ENCODE data around the gene SH2D3C. TPM values are rescaled to one million over a fixed set of nuclear protein-coding genes. Genes with fewer than 3 reads are reported as not detected.

SH2D3C gene
- polyA plus RNA-seq, 1 experiment: 0.04 TPM

DNA sequence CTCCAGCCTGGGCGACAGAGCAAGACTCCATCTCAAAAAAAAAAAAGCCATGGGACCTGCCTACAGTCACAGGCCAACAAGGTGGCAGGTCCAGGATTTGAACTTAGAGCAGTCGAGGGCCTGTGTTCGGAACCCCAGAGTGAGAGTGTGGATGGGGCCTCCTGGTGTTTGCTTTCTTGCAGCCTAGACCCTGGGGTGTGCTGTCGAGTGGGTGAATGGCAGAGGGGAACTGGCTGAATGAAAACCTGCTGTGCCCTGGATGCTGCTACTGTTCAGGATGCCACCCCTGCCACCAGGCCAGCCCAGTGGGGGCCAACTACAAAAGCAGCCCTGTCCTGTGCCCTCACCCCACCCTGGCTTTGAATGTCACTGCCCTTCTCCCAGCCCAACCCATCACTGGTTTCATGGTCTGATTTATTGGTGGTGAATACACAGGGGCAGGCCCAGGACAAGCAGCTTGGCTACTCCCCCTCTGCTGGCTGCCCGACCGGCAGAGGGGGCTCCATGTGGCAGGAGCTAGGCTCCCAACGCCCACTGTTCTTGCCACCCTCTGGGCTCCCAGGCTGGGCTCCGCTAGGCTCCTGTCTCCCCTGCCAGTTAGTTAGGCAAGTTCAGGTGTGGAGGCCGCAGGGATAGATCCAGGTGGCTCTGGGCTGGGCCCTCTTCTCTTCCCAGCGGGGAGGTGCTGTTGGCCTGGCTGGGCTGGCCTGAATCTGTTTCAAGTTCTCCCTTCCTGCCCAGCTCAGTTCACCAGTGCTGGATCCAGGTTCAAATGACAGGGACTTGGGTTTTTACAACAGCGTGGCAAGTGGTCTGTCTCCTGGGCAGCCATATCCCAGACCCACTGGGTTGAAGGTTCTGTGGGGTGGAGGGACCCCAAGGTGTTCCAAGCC is 36.4 kb upstream of the SH2D3C start:
- Histone ChIP-seq H3K4me3 (ENCODE audit: low read depth, low read length) (no peak overlapping the region), H3K27me3 (ENCODE audit: control insufficient read depth, insufficient read depth, low read length) (no peaks in the 10 kb centered on the region), H3K36me3 (ENCODE audit: control insufficient read depth, insufficient read depth, low read length) (peaks cover 54% of the 10 kb centered on the region)
- CTCF ChIA-PET: no interaction called here
- TF ChIP-seq CTCF (IDR thresholded peaks at IDR 0.05; ENCODE audit: insufficient read depth, low read depth, low read length): no peak
- no peak for DNase-seq (ENCODE audit: low read depth)
- POLR2A ChIA-PET: no interaction called here

DNA sequence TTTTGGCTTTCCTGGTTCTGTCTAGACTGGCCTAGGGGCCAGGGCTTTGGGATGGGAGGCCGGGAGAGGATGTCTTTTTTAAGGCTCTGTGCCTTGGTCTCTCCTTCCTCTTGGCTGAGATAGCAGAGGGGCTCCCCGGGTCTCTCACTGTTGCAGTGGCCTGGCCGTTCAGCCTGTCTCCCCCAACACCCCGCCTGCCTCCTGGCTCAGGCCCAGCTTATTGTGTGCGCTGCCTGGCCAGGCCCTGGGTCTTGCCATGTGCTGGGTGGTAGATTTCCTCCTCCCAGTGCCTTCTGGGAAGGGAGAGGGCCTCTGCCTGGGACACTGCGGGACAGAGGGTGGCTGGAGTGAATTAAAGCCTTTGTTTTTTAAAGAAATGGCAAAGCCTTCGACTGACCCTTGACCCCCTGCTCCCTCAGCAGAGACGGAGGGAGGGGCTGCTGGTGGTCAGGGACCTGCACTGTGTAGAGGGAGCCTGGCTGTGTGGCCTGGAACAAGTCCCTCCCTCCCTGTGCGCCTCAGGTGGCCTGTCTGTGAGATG is 35.3 kb upstream of the SH2D3C start:
- POLR2A ChIA-PET: no interaction called here
- TF ChIP-seq CTCF (IDR thresholded peaks at IDR 0.05; ENCODE audit: insufficient read depth, low read depth, low read length): no peak
- CTCF ChIA-PET: no interaction called here
- peaks cover 50% of the 10 kb centered on the region for H3K36me3 ChIP-seq (ENCODE audit: control insufficient read depth, insufficient read depth, low read length)
- no peaks in the 10 kb centered on the region for H3K27me3 ChIP-seq (ENCODE audit: control insufficient read depth, insufficient read depth, low read length)
- DNase-seq (ENCODE audit: low read depth): no peak
- no peak overlapping the region for H3K4me3 ChIP-seq (ENCODE audit: low read depth, low read length)

DNA sequence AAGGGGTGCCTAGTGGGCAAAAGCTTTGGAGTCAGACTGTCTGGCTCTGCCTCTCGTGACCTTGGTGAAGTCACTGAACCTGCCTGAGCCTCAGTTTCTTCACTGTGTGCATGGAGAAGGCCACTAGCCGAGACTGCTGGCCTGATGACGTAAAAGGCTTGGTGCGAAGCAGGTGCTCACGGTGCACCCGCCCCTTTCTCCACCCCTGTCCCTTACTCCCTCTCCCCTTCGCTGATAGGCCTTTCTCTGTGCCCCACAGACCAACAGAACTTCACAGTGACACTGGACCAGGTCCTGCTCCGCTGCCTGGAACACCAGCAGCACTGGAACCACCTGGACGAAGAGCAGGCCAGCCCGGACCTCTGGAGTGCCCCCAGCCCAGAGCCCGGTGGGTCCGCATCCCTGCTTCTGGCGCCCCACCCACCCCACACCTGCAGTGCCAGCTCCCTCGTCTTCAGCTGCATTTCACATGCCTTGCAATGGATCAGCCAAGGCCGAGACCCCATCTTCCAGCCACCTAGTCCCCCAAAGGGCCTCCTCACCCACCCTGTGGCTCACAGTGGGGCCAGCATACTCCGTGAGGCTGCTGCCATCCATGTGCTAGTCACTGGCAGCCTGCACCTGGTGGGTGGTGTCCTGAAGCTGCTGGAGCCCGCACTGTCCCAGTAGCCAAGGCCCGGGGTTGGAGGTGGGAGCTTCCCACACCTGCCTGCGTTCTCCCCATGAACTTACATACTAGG is 34.6 kb upstream of the SH2D3C start:
- no peaks in the 10 kb centered on the region for H3K27me3 ChIP-seq (ENCODE audit: control insufficient read depth, insufficient read depth, low read length)
- ChIA-PET CTCF (no interaction called here), POLR2A (no interaction called here)
- no peak for DNase-seq (ENCODE audit: low read depth)
- H3K36me3 ChIP-seq (ENCODE audit: control insufficient read depth, insufficient read depth, low read length): peaks cover 50% of the 10 kb centered on the region
- TF ChIP-seq CTCF (IDR thresholded peaks at IDR 0.05; ENCODE audit: insufficient read depth, low read depth, low read length): no peak
- no peak overlapping the region for H3K4me3 ChIP-seq (ENCODE audit: low read depth, low read length)

DNA sequence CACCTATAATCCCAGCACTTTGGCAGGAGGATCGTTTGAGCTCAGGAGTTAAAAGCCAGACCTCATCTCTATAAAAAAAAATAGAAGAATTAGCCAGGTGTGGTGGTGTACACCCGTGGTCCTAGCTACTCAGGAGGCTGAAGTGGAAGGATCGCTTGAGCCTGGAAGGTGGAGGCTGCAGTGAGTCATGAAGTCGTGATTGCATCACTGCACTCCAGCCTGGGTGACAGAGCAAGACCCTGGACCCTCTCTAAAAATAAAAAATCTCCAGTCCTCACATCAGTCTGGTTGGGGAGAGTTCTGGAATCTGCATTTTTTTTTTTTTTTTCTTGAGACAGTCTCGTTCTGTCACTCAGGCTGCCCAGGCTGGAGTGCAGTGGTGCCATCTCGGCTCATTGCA is 33.5 kb upstream of the SH2D3C start:
- ChIA-PET CTCF (interaction anchor here (0.6 kb wide), 2 partner anchors 38 to 70 kb away, joined by 3 to 4 read pairs; no protein-coding TSS in a partner anchor), POLR2A (no interaction called here)
- no peak for TF ChIP-seq CTCF (IDR thresholded peaks at IDR 0.05; ENCODE audit: insufficient read depth, low read depth, low read length)
- no peak for DNase-seq (ENCODE audit: low read depth)
- H3K4me3 ChIP-seq (ENCODE audit: low read depth, low read length): no peak overlapping the region
- H3K36me3 ChIP-seq (ENCODE audit: control insufficient read depth, insufficient read depth, low read length): peaks cover 54% of the 10 kb centered on the region
- H3K27me3 ChIP-seq (ENCODE audit: control insufficient read depth, insufficient read depth, low read length): no peaks in the 10 kb centered on the region
